Measurements from ENCODE around the gene NTRK1.

Gene NTRK1

DNA sequence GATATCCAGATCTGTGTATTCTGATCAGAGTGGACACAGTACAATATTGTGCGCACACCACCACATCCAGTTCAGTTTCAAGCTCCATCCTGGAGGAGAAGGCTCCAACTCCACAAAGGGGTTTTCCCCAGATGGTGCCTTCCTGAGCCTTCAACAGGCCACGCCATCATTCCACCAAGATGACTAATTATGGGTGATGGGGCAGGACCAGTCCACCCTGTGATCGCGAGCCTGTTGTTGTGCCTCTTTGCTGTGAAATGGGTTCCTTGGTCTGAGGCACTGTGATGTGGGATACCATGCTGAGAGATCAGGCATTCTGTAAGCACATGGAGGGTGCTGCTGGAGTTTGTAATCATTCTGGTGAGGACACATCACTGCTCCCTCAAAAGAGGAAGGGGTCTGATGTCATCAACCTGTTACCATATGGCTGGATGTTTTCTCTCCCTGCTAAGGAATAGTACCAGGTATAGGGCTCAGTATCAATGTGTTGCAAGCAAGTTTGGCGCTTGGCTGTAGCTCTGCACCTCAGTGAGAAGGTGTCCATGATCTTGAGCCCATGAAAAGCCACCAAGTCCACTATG is 37.4 kb upstream of the NTRK1 start:
- ChIA-PET CTCF (no interaction called here), POLR2A (ENCODE audit: low non-redundant PET) (no interaction called here)
- DNase-seq (ENCODE audit: low spot score): no peak
- TF ChIP-seq, protein P1, sequence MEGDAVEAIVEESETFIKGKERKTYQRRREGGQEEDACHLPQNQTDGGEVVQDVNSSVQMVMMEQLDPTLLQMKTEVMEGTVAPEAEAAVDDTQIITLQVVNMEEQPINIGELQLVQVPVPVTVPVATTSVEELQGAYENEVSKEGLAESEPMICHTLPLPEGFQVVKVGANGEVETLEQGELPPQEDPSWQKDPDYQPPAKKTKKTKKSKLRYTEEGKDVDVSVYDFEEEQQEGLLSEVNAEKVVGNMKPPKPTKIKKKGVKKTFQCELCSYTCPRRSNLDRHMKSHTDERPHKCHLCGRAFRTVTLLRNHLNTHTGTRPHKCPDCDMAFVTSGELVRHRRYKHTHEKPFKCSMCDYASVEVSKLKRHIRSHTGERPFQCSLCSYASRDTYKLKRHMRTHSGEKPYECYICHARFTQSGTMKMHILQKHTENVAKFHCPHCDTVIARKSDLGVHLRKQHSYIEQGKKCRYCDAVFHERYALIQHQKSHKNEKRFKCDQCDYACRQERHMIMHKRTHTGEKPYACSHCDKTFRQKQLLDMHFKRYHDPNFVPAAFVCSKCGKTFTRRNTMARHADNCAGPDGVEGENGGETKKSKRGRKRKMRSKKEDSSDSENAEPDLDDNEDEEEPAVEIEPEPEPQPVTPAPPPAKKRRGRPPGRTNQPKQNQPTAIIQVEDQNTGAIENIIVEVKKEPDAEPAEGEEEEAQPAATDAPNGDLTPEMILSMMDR (conservative IDR thresholded peaks at IDR 0.05; ENCODE audit: low read depth): no peak
- H3K27ac ChIP-seq: no peak overlapping the region

DNA sequence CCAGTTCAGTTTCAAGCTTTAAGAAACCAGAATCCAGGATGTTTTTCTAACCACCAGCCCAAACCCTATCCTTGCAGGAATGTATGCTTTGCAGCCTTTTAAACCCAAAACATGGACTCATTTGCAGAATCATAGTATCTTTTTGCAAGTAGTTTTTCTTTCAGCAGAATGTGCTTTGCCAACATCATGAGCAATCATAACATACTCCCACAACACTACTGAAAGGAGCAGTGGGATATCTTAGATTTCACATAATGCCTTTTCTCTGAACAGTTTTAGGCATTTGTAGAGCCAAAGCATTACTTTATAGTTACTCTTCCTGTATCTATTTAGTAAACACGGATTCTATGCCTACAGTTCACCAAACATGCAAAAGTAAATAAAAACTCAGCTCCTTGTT is 34.0 kb upstream of the NTRK1 start:
- CTCF ChIA-PET: interaction anchor here (1.2 kb wide), 1 partner anchor 12 kb away, joined by 6 read pairs; no protein-coding TSS in a partner anchor
- TF ChIP-seq, protein P1 (conservative IDR thresholded peaks at IDR 0.05; ENCODE audit: low read depth): no peak
- POLR2A ChIA-PET (ENCODE audit: low non-redundant PET): no interaction called here
- DNase-seq (ENCODE audit: low spot score): no peak
- no peak overlapping the region for H3K27ac ChIP-seq

DNA sequence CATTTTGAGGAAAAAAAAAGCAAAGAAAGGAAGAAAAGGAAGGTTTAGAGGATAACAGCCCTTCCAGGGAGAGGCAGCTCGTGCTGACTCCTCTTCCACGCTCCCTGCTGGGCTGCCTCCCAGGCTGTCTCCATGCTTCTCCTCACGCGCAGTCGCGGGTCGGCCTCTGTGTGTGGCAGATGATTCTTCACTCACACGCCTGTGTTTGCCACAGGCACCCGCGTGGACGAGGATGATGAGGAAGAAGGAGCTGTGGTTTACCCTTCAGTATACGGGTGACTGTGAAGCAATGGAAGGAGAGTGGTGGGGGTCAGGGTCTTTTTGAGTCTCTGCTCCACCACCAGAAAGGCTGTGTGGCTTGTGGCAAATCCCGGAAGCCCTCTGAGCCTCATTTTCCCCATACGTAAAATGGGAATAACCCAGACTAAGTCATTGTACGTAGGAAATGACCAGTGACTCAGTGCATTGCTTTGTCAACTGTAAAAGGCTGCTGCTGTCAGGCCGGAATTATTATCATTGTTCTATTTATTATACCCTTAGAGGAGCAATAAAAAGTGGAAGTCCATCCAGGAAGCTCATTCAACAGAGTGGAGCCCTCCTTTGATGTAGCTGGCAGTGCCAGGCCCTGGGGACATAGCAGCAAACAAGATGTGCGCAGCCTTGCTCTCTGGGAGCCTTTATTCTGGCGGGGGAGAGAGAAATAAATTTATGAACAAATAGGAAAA is 32.1 kb upstream of the NTRK1 start:
- DNase-seq (ENCODE audit: low spot score): no peak
- TF ChIP-seq, protein P1 (conservative IDR thresholded peaks at IDR 0.05; ENCODE audit: low read depth): no peak
- H3K27ac ChIP-seq: no peak overlapping the region
- ChIA-PET POLR2A (ENCODE audit: low non-redundant PET) (no interaction called here), CTCF (interaction anchor here (1.4 kb wide), 1 partner anchor 10 kb away, joined by 4 read pairs; no protein-coding TSS in a partner anchor)

DNA sequence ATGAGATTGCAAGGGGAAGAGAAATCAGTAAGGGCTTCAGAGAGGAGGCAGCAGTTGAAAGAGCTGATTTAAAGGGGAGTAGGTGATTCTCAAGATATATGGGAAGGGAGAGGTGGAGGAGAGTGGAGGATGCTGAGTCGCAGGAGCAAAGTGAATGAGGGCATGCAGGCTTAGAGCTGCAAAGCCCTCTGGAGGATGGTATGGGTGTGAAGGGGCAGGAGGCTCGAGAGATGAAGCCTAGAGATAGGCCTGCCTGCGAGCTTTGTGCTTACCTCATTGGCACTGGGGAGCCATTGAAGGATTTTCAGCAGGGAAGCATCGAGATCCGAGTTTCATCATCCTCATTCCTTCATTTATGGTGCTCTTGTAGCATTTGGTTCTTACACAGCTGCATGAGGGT is 28.2 kb upstream of the NTRK1 start:
- TF ChIP-seq, protein P1 (conservative IDR thresholded peaks at IDR 0.05; ENCODE audit: low read depth): no peak
- ChIA-PET POLR2A (ENCODE audit: low non-redundant PET) (no interaction called here), CTCF (interaction anchor here (0.6 to 0.7 kb wide), 2 partner anchors 49 to 95 kb away, joined by 3 to 4 read pairs; no protein-coding TSS in a partner anchor)
- DNase-seq (ENCODE audit: low spot score): no peak
- no peak overlapping the region for H3K27ac ChIP-seq

DNA sequence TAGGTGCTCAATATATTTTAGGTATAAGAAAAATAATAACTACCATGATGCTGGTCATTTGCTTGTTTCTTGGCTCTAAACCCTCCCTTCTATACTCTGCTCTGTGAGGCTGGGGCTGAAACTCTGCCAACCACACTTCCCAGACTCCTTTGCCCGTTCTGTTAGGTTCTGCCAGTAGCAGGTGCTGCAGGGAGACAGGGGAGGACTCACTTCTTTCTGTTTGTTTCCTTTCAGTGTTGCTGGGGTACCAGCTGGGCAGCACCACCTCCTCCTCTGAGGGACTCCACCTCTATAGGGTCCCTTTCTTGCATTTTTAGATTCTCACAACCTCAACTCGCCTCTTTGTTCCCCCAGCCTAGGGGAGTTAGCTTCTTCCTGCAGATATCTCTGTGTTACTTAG is 27.1 kb upstream of the NTRK1 start:
- TF ChIP-seq, protein P1 (conservative IDR thresholded peaks at IDR 0.05; ENCODE audit: low read depth): no peak
- no peak overlapping the region for H3K27ac ChIP-seq
- POLR2A ChIA-PET (ENCODE audit: low non-redundant PET): no interaction called here

DNA sequence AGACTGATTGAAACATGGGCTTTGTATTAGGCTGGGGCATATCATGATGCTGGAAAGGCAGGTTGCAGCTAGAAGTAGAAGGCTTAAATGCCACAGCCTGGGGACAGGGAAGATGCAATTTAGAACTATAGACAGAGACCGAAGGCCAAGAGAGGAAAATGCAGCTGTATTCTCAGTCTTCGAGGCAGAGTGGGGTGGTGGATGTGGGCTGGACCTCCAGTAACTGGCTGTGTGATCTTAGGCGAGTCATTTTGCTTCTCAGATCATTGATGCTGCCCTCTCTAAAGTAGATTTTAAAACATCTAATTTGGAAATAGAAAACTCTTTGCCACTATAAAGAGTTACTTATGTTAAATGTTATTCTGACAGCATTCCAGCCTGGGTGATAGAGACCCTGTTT is 26.3 kb upstream of the NTRK1 start:
- ChIA-PET CTCF (interaction anchor here (0.6 to 1.2 kb wide), 2 partner anchors 25 to 66 kb away, joined by 3 read pairs; no protein-coding TSS in a partner anchor), POLR2A (ENCODE audit: low non-redundant PET) (no interaction called here)
- H3K27ac ChIP-seq: no peak overlapping the region
- TF ChIP-seq, protein P1 (conservative IDR thresholded peaks at IDR 0.05; ENCODE audit: low read depth): no peak
- DNase-seq (ENCODE audit: low spot score): no peak

More for the DNA sequence above, 27.1 kb upstream of the NTRK1 start:
- CTCF ChIA-PET: interaction anchor here (0.6 to 1.2 kb wide), 2 partner anchors 26 to 67 kb away, joined by 3 read pairs; no protein-coding TSS in a partner anchor
- no peak for DNase-seq (ENCODE audit: low spot score)
